Thymus (tissue), 11 donors: ENCODE data around the gene ABL1. TPM values are rescaled to one million over a fixed set of nuclear protein-coding genes. Genes with fewer than 3 reads are reported as not detected.

ENCODE experiments used
- DNase-seq, 9 donors: peaks; one replicate each; pipeline ENCODE4 v3.0.0-alpha.2; 2013; ENCODE audit warnings: low spot score in 9 of 9, low read depth in 6 of 9, missing footprints in 1 of 9
- H3K27ac ChIP-seq, 2 donors: one replicate each; pipeline ENCODE4 v1.5.1; 2013; ENCODE audit warnings: control low read depth in 1 of 2, low read depth in 1 of 2, low read length in 1 of 2, mild to moderate bottlenecking in 1 of 2, moderate library complexity in 1 of 2
- H3K27me3 ChIP-seq, 2 donors: one replicate each; pipeline ENCODE4 v1.5.1; 2013; ENCODE audit warnings: low read length in 1 of 2; ENCODE audit not compliant: control insufficient read depth in 2 of 2, insufficient read depth in 1 of 2
- H3K36me3 ChIP-seq, 2 donors: one replicate each; pipeline ENCODE4 v1.5.1; 2013; ENCODE audit warnings: low read length in 1 of 2, mild to moderate bottlenecking in 1 of 2, moderate library complexity in 1 of 2; ENCODE audit not compliant: control insufficient read depth in 2 of 2, insufficient read depth in 2 of 2
- H3K4me1 ChIP-seq, 2 donors: one replicate each; pipeline ENCODE4 v1.5.1; 2013; ENCODE audit warnings: low read length in 2 of 2; ENCODE audit not compliant: control insufficient read depth in 2 of 2, insufficient read depth in 2 of 2
- H3K4me3 ChIP-seq, 2 donors: one replicate each; pipeline ENCODE4 v1.5.1; 2013; ENCODE audit warnings: low read length in 2 of 2, control low read depth in 1 of 2, mild to moderate bottlenecking in 1 of 2
- H3K9me3 ChIP-seq, 2 donors: one replicate each; pipeline ENCODE4 v1.5.1; 2013; ENCODE audit warnings: low read length in 1 of 2, mild to moderate bottlenecking in 1 of 2; ENCODE audit not compliant: control insufficient read depth in 2 of 2, insufficient read depth in 1 of 2
- WGBS: extraction: QIAGEN DNeasy Blood & Tissue Kit; methylation state at CpG from one replicate; pipeline ENCODE4 v1.1.7; 2013; 5-methylcytosine and 5-hydroxymethylcytosine counted together
- polyA plus RNA-seq: library from polyadenylated mRNA; stranded (reverse); fragments of 200-250 nt; gene quantifications from one replicate; pipeline ENCODE4 v1.2.3, GENCODE V29; 2013
- total RNA-seq: library from RNA; stranded (reverse); fragments of 120-200 nt; gene quantifications from one replicate; pipeline ENCODE4 v1.2.4, GENCODE V29; 2013
- donor health status: healthy.

The ABL1 gene
- total and polyA plus RNA-seq, 2 donors, result 9.5 to 21.1 TPM

GRCh38 chr9:130856474-130856873 lies 21.4 kb downstream of the ABL1 start:
- H3K27ac ChIP-seq, result no peak overlapping the region
- H3K4me3 ChIP-seq, result no peak overlapping the region
- peaks cover 0 to 5% of the 10 kb centered on the region in 2 donors for H3K4me1 ChIP-seq
- H3K36me3 ChIP-seq, result peaks cover 43 to 49% of the 10 kb centered on the region in 2 donors
- no peaks in the 10 kb centered on the region for H3K27me3 ChIP-seq
- H3K9me3 ChIP-seq, result no peaks in the 10 kb centered on the region
- 96% methylated on average over 8 of the region's 8 CpGs for WGBS
- DNase-seq, result no peak

DNA sequence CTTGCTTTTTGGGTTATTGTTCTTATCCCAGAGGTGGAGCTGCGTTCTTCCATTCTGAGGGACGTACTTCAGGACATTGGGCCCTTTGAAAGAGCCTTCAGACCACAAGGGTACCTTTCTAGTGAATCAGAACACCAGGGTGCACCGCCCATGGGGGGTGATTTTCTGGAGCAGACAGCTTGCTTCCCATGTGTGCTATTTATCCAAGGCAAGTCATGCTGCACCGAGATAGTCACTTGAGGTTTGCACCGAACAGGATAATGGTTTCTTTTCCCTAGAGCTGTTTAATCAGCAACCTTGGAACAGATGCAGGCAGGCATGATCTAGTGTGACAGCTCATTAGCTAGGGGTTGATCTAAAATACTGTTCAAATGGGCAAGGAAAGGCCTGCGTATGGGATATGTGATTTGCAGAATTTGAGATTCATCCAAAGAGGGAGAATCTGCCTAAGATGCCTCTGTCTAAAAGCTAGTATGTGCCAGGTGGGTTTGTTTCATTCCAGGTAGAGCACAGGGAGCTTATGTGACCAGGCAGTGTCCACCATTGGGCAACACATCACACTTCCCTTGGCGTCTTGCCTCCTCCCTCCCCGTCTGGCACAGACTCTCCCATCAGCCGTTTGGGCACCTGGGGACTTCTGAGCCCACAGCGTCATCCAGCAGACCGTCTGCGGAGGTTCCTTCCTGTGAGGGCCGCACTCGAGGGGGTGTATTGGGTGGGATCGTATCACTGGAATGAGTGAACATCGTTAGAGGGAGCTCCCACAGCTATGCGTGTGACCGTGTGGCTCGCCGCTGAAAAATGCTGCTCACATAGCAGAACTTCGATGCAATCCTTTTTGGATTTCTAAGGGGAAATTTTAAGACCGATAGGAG lies 23.0 kb downstream of the ABL1 start:
- Histone ChIP-seq H3K36me3 (peaks cover 50 to 51% of the 10 kb centered on the region in 2 donors), H3K4me1 (peaks cover 0 to 5% of the 10 kb centered on the region in 2 donors), H3K4me3 (no peak overlapping the region), H3K27me3 (no peaks in the 10 kb centered on the region), H3K27ac (no peak overlapping the region), H3K9me3 (no peaks in the 10 kb centered on the region)
- 90% methylated on average over 22 of the region's 22 CpGs for WGBS
- DNase-seq, result no peak

- H3K9me3 ChIP-seq, result no peaks in the 10 kb centered on the region
- DNase-seq, result no peak
- H3K4me1 ChIP-seq, result peaks cover 0 to 5% of the 10 kb centered on the region in 2 donors
- no peak overlapping the region for H3K27ac ChIP-seq
- H3K4me3 ChIP-seq, result no peak overlapping the region
- WGBS, result 93% methylated on average over 20 of the region's 20 CpGs
- H3K27me3 ChIP-seq, result no peaks in the 10 kb centered on the region
- peaks cover 48 to 50% of the 10 kb centered on the region in 2 donors for H3K36me3 ChIP-seq
These were observed 24.0 kb downstream of the ABL1 start for GRCh38 chr9:130858739-130859705.

DNA sequence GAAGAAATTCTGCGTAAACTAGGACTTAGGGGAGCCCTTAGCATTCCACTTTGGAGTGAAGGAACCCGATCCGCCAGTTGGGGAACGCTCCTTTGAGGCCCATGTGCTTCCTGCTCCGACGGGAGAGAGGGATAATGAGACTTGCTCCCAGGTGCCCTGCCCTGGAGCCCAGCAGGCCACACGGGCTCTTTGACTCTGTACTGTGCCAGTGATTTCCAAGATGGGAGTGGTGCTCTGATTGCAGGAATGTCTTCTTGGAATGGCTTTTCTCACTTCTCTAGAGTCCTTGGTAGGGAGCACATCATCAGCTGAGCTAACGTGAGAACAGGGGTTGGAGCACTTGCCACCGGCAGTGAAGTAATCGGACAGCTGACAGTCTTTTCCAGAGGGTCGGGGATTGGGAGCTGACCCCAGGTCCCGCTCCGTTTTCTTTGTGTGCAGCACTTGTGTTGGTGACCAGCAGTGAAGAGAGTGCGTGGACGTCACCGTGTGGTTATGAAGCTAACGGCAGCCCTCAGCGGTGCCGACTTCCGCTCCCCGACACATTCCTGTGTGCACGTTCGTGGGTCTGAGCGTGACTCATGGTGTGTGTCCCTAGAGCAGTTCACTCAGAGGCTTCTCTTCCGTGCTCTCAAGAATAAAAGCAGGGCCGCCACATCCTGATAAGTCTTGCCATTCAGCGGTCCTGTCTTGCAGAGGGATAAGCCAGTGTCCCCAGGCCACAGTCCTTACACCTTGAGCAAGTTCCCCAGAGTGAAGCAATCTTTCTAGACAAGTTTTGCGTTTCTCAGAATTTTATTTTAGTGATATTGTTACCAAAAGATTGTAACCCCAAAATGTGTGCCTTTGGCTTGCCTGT lies 25.6 kb downstream of the ABL1 start:
- Histone ChIP-seq H3K27me3 (no peaks in the 10 kb centered on the region), H3K4me1 (peaks cover 0 to 5% of the 10 kb centered on the region in 2 donors), H3K27ac (no peak overlapping the region), H3K4me3 (no peak overlapping the region), H3K36me3 (peaks cover 36 to 37% of the 10 kb centered on the region in 2 donors), H3K9me3 (no peaks in the 10 kb centered on the region)
- 94% methylated on average over 28 of the region's 28 CpGs for WGBS
- no peak for DNase-seq

GRCh38 chr9:130861372-130862180 lies 26.5 kb downstream of the ABL1 start:
- no peak for DNase-seq
- H3K36me3 ChIP-seq, result peaks cover 29 to 35% of the 10 kb centered on the region in 2 donors
- H3K27ac ChIP-seq, result no peak overlapping the region

GRCh38 chr9:130862217-130862616 lies 27.2 kb downstream of the ABL1 start:
- DNase-seq, result no peak
- H3K36me3 ChIP-seq, result peaks cover 29 to 30% of the 10 kb centered on the region in 2 donors
- H3K27ac ChIP-seq, result no peak overlapping the region
- no peaks in the 10 kb centered on the region for H3K27me3 ChIP-seq
- no peak overlapping the region for H3K4me3 ChIP-seq
- peaks cover 0 to 5% of the 10 kb centered on the region in 2 donors for H3K4me1 ChIP-seq
- 98% methylated on average over 8 of the region's 8 CpGs for WGBS
- no peaks in the 10 kb centered on the region for H3K9me3 ChIP-seq

More at GRCh38 chr9:130861372-130862180, 26.5 kb downstream of the ABL1 start:
- H3K4me3 ChIP-seq, result no peak overlapping the region
- H3K4me1 ChIP-seq, result peaks cover 0 to 5% of the 10 kb centered on the region in 2 donors
- 91% methylated on average over 8 of the region's 8 CpGs for WGBS
- H3K27me3 ChIP-seq, result no peaks in the 10 kb centered on the region
- H3K9me3 ChIP-seq, result no peaks in the 10 kb centered on the region

GRCh38 chr9:130862747-130863146 lies 27.7 kb downstream of the ABL1 start:
- H3K27ac ChIP-seq, result no peak overlapping the region
- H3K36me3 ChIP-seq, result peaks cover 29% of the 10 kb centered on the region in 2 donors
- H3K9me3 ChIP-seq, result no peaks in the 10 kb centered on the region
- no peak overlapping the region for H3K4me3 ChIP-seq
- peaks cover 0 to 5% of the 10 kb centered on the region in 2 donors for H3K4me1 ChIP-seq
- no peak for DNase-seq
- WGBS, result 98% methylated on average over 23 of the region's 23 CpGs
- H3K27me3 ChIP-seq, result no peaks in the 10 kb centered on the region

- H3K4me1 ChIP-seq, result no peaks in the 10 kb centered on the region
- H3K4me3 ChIP-seq, result no peak overlapping the region
- peaks cover 25 to 26% of the 10 kb centered on the region in 2 donors for H3K36me3 ChIP-seq
- 99% methylated on average over 6 of the region's 6 CpGs for WGBS
- DNase-seq, result no peak
- H3K27ac ChIP-seq, result no peak overlapping the region
- H3K9me3 ChIP-seq, result no peaks in the 10 kb centered on the region
- no peaks in the 10 kb centered on the region for H3K27me3 ChIP-seq
These were observed 29.5 kb downstream of the ABL1 start for GRCh38 chr9:130864541-130864940.
